ENCODE data around the gene CLPSL1.
"Not testable (repeated sequence)": the region's sequence is repeated elsewhere in the genome, so short reads cannot be mapped to it uniquely, and the experiment has no call there.

The CLPSL1 gene, protein sequence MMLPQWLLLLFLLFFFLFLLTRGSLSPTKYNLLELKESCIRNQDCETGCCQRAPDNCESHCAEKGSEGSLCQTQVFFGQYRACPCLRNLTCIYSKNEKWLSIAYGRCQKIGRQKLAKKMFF

DNA sequence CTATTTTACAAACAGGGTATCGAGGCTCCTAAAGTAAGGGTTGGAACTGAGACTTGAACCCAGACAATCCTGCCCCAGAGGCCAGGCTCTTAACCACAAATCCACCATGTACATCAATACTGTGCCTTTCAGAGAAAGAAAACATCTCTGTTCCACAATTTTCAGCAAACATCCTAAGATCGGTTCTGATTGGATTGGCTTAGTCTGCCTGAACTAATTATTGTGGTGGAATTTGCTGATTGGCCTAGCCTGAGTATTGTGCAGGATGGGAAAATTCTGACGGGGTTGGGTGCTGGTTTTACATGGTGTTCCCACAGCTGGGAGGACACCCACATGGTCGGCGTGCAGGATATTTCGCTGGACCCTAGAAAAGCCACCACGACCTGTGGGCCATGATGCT lies at the start of gene CLPSL1:
Gene CLPSL1, plus strand, starts transcription at position 301 of the 400 bp plus-strand sequence. Its CDS starts 92 bp downstream, at position 393.
- DNase-seq (ENCODE audit: low read depth), result no peak

DNA sequence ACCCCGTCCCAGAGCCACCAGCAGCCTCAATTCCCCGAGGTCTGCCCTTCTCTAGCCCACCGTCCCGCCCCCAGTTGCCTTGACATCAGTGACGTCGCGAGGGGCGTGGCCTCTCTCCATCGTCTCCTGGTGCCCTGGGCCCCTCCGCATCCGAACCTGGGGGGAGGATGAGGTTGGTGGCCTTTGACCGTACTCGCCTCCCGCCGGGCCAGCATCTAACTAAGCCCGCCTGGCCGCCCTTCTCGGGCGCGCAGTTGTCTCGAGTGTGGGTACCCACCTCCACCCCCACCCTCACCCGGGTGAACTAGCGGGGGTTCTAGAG lies 49.4 kb upstream of the CLPSL1 start:
- peak; percentile 85 for DNase-seq (ENCODE audit: low read depth)

DNA sequence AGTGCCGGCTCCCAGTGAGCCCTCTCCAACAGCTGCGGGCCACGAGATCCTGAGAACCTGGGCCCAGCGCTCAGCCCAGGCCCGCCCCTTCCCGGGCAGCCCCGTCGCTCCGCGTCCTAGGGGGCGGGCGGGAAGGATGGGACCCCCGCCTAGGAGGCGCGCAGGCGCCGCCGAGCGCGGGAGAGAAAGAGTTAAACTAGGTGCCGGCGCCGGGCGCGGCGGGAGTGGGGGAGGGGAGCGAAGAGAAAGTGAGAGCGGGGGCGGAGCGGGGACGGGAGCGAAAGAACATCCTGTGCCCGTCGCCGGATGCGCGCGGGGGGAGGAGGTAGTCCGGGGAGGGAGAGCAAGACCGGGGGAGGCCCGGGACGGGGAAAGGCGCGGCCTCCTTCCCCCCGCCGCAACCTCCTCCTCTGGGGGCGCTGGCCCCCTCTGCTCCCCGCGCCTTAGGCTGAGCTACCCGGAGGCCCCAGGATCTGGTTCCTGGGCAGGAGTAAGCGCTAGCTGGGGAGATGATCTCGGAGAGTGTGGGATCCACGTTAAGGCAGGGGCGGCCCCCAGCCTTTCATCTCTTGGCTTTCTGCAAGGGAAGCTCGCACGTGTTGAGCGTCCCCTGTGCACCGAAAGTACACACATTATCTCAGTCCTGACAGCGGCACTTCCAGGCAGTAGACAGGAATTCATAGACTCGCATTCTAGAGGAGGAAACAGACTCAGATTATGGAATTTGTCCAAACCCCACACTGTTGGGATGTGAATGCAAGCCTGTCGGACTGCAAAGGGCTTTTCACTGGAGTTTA lies 48.9 kb upstream of the CLPSL1 start:
- DNase-seq (ENCODE audit: low read depth), result peak; percentile 97

DNA sequence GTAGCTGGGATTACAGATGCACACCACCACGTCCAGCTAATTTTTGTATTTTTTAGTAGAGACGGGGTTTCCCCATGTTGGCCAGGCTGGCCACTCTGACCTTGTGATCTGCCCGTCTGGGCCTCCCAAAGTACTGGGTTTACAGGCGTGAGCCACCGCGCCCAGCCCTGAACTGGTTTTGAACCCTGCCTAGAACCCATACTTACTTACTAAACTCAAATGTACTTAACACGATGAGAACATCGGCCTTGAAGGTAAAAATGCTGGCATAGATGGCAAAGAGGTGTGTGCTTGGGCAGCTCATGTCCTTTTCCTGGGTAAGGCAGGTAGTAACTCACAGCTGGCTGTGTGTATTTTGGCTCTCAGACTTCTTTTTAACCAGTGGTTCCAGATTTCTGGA lies 47.2 kb upstream of the CLPSL1 start:
- no peak for DNase-seq (ENCODE audit: low read depth)

DNA sequence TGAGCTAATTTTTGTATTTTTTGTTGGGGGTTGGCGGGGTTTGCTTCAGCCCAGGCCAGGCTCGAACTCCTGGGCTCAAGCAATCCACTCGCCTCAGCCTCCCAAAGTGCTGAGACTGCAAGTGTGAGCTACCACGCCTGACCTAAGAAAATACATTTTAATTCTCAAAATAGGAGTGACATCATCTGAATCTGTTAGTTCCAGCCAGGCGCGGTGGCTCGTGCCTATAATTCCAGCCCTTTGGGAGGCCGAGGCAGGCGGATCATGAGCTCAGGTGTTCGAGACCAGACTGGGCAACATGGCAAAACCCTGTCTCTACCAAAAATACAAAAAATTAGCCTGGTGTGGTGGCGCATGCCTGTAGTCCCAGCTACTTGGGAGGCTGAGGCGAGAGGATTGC lies 46.5 kb upstream of the CLPSL1 start:
- DNase-seq (ENCODE audit: low read depth), result not testable (repeated sequence)

DNA sequence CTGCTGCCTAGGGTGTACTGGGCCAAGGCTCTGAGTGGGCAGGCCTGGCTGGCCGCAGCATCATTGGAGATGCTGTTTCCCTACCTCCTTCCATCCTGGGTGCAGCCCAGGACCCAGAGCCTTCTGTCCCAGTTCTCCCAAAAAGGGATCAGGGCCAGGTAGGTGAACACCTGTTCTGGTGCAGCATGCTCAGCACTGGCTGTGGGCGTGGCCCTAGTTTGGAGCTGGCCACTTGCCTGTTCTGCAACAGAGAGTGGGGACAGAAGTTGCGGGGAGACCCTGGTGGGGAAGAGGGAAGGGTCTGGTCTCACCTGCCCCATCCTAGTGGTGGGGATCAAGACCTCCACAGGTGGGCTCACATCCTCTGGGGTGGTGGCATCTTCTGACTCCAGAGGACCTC lies 45.4 kb upstream of the CLPSL1 start:
- DNase-seq (ENCODE audit: low read depth), result no peak

DNA sequence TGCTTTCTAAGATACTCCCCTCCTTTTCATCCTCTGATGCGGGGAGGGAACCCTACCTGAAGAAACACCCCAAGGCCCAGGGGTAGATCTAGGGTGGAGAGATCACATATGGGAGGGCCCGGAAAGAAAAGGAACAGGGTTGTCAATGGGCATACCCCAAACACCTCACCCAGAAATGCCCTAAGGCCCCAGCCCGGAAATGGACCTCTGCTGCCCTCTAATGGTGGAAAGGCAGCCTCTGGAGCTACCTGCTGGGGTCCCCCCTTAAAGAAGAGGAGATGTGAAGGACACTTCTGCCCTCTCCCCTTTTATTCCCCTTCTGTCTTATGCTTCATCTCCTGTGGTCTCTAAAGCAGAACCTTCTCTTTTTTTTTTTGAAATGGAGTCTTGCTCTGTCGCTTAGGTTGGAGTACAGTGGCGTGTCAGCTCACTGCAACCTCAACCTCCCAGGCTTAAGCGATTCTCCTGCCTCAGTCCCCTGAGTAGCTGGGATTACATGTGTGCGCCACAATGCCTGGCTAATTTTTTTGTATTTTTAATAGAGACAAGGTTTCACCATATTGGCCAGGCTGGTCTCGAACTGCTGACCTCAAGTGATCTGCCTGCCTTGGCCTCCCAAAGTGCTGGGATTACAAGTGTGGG lies 44.4 kb upstream of the CLPSL1 start:
- DNase-seq (ENCODE audit: low read depth), result peak; percentile 47

DNA sequence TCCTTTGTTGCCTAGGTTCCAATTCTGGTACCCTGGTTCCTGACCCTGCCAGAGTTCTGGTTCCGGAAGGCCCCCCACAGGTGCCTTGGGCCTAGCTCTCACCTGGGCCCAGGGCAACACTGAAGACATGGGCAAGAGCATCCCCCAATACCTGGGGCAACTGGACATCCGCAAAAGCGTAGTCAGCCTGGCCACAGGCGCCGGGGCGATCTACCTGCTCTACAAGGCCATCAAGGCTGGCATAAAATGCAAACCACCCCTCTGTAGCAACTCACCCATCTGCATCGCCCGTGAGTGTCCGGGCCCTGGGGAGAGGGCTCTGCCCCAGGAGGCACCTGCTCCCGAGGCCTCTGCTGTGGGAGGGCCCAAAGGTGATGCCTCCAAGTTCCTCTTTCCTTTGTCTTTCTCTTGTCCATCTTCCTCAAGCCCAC lies 43.8 kb upstream of the CLPSL1 start, which contains the start of gene ARMC12:
Gene ARMC12, plus strand, starts transcription at position 51 of the 431 bp plus-strand sequence. Its CDS starts 77 bp downstream, at position 128.
- no peak for DNase-seq (ENCODE audit: low read depth)

DNA sequence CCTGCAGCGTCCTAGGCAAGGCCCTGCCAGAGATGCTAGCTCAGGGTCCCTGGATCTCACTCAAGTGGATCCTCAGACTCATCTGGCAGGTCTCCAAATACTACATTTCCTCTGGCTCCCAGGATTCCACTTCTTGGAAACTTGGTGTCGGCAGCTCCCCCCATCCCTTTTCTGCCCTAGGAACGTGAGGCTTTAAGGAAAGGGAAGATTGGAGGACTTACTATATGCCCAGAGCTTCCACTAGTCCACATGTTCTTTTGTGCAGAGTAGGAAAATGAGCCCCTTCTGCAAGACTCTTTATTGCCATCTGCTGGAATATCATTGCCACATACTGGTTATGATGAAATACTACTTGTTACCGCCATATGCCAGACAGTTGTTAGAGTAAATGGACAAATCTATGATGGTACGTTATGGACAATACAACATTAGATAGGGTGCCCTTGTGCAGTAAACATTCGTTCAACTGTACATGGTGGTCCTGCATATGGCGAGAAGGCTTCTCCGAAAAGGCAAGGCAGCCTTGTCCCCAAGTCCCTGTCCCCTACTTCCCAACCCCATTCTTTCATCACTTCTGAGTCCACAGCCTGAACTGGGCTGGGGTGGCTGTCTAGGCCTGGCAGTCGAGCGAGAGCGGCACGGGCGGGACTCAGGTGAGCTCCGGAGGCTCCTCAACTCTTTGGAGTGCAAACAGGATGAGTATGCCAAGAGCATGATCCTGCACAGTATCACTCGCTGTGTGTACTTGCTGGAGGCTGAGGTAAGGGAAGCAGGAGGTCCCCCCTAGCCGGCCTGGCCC lies 43.2 kb upstream of the CLPSL1 start:
- DNase-seq (ENCODE audit: low read depth), result peak; percentile 85

DNA sequence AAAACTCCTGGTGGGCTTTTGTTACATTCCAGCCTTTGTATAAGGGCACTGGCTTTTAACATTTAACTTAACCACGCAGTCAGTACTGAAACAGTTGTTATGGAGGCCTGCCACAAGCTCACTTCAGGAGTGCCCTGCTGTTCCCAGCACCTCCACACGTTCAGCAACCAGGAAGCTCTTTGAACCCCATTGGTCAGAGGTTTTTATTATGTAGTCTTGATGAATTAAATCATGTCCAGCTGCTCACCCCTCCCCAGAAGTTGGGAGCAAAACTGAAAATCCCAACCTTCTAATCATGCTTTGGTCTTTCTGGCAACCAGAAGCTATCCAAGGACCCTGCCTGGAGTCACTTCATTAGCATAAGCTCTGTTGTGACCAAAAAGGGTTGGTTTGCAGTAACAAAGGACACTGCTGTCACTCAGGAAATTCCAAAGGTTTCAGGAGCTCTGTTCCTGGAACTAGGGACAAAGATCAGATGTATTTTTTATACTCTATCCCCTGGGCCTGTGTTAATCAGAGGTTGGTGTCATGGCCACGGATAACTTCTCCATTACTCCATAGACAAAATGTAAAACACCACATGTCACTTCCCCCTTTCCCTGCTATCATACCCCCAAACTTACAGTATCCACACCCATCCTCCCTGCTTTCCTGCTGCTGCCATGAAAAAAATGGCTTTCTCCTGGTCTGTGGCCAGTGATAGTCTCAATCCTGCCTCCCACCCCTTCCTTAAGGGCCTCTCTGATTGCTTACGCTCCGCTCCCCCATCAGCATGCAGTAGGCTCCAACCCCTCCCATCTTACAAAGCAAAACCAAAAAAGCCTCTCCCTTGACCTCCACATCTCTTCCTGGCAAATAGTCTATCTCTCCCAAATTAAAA lies 40.9 kb upstream of the CLPSL1 start:
- no peak for DNase-seq (ENCODE audit: low read depth)

DNA sequence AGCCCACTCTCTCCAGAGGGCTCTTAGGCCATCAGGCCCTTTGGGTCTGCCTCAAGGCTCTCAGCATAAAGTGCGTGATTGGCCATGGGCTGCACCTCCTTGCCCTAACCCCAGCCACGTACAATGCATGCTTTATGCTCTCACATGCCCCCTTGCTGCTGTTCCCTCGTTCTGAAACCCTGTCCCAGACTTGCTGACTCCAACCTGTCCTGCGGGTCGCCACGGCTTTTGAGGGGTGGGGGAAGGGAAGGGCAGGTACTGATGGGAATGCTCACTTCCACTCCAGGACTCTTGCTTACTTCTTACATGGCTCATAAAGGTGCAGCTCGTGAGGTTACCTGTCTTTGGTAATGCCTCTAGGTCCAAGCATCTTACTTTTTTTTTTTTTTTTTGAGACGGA lies 38.0 kb upstream of the CLPSL1 start:
- DNase-seq (ENCODE audit: low read depth), result no peak

DNA sequence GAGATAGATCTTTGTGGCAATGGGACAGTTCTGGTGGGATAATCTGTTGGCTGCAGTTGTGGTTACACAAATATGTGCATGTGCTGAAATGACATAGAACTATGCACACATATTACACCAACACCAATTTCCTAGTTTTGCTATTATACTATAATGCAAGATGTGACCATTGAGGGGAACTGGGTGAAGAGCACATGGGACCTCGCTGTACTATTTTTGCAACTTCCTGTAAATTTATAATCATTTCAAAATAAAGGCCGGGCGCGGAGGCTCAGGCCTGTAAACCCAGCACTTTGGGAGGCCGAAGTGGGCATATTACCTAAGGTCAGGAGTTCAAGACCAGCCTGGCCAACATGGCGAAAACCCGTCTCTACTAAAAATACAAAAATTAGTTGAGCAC lies 35.3 kb upstream of the CLPSL1 start:
- DNase-seq (ENCODE audit: low read depth), result no peak

DNA sequence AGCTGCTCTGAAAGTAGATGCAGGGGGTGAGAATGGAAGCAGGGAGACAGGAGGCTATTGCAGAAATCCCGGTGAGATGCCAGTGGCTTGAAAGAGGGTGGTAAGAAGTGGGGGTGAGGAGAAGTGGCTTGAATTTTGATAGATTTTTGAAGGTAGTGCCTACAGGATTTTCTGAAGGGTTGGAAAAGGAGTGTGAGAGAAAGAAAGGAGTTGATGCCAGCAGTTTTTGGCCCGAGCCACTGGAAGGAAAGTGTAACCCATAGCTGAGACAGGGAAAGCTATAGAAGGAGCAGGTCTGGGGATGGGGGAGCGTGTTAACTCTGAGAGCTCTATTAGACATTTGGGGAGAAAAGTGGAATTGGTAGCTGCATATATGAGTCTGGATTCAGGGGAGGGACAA lies 34.3 kb upstream of the CLPSL1 start:
- no peak for DNase-seq (ENCODE audit: low read depth)

DNA sequence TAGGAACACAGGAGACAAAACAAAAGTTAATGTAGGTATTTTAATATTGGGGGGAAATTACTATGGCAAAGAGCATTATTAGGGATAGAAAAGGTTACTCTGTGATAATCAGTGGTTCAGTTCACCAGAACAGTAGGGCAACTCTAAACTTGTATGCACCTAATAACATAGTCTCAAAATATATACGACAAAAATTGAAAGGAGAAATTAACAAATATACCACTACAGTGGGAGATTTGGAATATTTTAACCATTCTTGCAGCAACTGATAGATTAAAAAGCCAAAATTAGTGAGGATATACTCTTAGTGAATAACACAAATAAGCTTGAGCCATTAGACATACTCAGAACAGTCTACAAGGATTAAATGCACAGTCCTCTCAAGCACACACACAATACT lies 32.9 kb upstream of the CLPSL1 start:
- DNase-seq (ENCODE audit: low read depth), result no peak

DNA sequence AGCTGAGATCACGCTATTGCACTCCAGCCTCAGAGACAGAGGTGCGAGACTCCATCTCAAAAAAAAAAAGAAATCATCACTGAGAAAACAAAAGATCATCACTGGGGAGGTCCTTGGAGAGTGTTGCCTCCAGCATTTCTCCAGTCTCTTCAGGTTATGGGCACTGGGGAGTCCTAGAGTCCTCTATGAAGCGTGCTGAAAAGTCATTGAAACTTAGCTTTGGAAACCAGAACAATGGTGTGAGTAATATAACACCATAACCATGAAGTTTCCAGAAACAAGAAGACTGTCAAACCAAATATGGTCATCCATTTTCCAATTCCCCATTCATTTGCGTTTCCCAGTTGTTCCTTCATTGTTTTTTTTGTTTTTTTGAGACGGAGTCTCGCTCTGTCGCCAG lies 30.3 kb upstream of the CLPSL1 start:
- DNase-seq (ENCODE audit: low read depth), result no peak

DNA sequence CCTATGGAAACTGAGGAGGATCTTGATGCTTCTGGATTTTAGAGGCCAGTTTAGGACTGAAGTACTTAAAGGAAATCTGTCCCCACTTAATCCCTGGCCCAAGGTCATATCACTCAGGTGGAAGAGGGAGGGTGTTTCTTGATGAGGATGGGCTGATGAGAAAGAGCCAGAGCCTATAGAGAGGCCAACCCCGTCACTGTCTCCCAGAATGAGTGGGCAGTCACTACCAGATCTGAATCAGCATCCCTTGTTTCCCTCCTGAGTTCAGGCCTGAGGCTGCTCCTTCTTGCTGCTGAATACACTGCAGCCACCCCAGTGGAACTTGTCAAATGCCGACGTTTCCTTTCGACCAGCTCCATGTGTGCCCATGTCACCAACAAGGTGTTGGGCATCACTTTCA lies 29.2 kb upstream of the CLPSL1 start:
- no peak for DNase-seq (ENCODE audit: low read depth)

DNA sequence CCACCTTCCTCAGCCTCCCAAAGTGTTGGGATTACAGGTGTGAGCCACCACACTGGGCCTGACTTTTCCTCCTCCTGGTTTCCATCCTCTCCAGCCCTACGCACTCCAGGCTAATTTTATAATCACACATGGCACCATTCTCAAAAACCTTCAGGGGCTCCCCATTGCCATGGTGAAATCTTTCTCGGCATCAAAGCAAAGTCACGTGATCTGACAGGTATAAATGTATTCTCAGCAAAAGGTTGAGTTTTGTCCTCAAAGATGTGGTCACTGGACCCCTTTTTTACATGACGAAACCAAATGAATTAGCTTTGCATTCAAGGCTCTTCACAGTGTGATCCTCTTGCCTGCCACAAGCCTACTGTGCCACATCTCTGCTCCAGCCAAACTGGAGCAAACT lies 28.5 kb upstream of the CLPSL1 start:
- no peak for DNase-seq (ENCODE audit: low read depth)

DNA sequence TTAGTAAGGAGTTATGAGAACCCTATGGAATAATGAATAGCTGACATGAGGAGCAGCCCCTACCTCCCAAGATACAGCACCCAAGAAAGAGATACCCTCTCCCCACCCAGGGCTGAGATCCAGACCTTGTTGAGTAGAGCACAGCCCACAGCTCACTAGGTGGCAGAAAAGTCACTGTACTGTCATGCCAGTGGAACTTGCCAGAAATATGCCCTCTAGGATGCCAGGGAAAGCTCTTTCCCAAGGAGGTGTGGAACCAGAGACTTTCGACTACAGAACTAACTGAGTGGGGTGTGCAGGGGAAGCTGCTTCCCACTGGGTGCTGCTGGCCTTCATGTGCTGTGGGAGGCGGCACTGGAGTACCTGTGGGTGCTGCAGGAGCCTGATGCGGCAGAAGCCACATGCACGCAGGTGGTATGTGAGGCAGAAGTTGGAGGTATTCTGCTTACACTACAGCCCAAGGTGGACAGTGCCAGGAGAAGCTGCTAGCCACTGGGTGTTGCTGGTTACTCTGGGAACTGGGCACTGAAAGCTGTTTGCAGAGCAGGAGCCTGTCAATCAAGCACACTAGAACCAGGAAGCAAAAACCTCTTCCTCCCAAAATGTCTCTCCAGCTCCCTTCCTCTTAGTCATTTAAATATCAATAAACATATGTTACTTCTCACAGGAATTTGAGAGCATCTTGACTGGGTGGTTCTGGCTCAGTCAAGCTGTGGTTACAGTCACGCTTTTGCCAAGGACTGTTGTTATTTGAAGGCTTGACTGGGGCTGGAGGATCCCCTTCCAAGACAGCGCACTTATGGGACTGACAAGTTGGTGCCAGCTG lies 26.2 kb upstream of the CLPSL1 start:
- peak; percentile 38 for DNase-seq (ENCODE audit: low read depth)

DNA sequence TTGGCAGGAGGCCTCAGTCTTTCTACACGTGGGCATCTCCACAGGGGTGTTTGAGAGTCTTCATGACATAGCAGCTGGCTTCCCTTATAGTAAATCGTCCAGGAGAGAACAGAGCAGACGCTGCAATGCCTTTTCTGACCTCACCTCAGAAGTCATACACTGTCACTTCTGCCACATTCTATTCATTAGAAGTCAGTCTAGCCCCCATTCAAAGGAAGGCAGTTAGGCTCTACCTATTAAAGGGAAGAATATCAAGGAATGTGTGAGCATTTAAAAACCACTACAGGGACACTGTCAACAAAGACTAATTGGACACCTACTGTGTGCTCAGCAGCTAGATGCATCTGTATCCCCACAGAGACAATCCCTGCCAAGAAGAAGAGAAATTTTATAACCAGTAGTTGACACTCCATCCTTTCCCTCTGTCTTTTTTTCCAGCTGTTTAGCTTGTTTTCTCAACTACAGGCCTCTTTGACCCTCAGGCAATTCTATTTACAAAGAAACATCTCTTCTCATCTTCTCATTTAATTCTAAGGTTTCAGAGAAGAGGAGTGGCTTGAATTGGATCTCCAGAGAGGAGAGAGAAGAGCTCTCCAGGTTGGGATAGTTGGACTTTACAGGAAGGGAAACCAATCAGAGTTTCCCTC lies 25.4 kb upstream of the CLPSL1 start:
- no peak for DNase-seq (ENCODE audit: low read depth)

DNA sequence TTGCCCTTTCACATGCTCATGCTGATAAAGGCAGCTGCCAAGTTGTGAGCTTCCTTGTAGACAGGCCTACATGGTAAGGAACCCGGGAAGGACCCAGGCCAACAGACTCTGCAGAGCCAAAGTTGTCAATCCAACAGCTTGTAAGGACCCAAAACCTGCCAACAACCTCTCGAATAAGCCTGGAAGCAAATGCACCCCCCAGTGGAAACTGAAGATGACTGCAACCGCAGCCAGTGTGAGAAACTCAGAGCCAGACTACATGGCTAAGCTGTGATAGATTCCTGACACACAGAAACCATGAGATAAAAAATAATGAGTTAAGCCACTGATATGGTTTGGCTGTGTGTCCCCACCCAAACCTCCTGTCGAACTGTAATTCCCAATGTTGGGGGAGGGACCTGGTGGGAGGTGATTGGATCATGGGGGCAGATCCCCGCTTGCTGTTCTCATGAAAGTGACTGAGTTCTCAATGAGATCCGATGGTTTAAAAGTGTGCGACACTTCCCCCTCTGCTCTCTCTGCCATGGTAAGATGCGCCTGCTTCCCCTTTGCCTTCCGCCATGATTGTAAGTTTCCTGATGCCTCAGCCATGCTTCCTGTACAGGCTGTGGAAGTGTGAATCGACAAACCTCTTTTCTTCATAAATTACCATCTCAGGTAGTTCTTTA lies 23.2 kb upstream of the CLPSL1 start:
- peak; percentile 75 for DNase-seq (ENCODE audit: low read depth)

All from iris pigment epithelial cell (primary cell).